Ovary (tissue), 3 donors: ENCODE measurements around the gene PPP1R13L.

Experiments used
- POLR2A ChIP-seq: fragments of 450-650 bp; IDR thresholded peaks from one replicate; pipeline ENCODE4 v1.6.1; 2017; ENCODE audit warnings: antibody characterized with exemption, mild to moderate bottlenecking, moderate library complexity
- TF ChIP-seq, protein P1 (sequence below), 3 donors: fragments of 450-650 bp in 2 of 3; fragments of 200-600 bp in 1 of 3; IDR thresholded peaks; one replicate each; pipeline versions ENCODE4 v1.5.1 to v1.8.0; 2016 to 2022; ENCODE audit warnings: antibody characterized with exemption in 3 of 3, mild to moderate bottlenecking in 1 of 3
- donor health status: DM: no; HTN: no; CAD: no.

DNA sequence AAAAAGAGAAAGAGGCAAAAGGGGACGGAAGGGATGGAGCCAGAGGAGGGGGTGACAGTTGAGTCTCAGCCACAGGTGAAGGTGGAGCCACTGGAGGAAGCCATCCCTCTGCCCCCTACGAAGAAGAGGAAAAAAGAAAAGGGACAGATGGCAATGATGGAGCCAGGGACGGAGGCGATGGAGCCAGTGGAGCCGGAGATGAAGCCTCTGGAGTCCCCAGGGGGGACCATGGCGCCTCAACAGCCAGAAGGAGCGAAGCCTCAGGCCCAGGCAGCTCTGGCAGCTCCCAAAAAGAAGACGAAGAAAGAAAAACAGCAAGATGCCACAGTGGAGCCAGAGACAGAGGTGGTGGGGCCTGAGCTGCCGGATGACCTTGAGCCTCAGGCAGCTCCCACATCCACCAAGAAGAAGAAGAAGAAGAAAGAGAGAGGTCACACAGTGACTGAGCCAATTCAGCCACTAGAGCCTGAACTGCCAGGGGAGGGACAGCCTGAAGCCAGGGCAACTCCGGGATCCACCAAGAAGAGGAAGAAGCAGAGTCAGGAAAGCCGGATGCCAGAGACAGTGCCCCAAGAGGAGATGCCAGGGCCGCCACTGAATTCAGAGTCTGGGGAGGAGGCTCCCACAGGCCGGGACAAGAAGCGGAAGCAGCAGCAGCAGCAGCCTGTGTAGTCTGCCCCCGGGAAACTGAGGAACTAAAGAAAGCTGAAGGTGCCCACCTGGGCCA lies 4.1 kb upstream of the PPP1R13L start:
- TF ChIP-seq, protein P1, sequence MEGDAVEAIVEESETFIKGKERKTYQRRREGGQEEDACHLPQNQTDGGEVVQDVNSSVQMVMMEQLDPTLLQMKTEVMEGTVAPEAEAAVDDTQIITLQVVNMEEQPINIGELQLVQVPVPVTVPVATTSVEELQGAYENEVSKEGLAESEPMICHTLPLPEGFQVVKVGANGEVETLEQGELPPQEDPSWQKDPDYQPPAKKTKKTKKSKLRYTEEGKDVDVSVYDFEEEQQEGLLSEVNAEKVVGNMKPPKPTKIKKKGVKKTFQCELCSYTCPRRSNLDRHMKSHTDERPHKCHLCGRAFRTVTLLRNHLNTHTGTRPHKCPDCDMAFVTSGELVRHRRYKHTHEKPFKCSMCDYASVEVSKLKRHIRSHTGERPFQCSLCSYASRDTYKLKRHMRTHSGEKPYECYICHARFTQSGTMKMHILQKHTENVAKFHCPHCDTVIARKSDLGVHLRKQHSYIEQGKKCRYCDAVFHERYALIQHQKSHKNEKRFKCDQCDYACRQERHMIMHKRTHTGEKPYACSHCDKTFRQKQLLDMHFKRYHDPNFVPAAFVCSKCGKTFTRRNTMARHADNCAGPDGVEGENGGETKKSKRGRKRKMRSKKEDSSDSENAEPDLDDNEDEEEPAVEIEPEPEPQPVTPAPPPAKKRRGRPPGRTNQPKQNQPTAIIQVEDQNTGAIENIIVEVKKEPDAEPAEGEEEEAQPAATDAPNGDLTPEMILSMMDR (IDR thresholded peaks at IDR 0.05), result no peak
- TF ChIP-seq POLR2A, result no peak
